ENCODE data around the gene DMKN.

Gene DMKN

GRCh38 chr19:35519291-35519690 lies 5.8 kb upstream of the DMKN start:
- DNase-seq (ENCODE audit: low spot score), result no peak
- TF ChIP-seq CTCF (IDR thresholded peaks at IDR 0.05; ENCODE audit: extremely low read depth, missing control alignments), result no peak

- TF ChIP-seq CTCF (IDR thresholded peaks at IDR 0.05; ENCODE audit: extremely low read depth, missing control alignments), result no peak
- DNase-seq (ENCODE audit: low spot score), result no peak
Measured at GRCh38 chr19:35518313-35518712, 4.9 kb upstream of the DMKN start.

GRCh38 chr19:35517342-35517741 lies 3.9 kb upstream of the DMKN start:
- no peak for TF ChIP-seq CTCF (IDR thresholded peaks at IDR 0.05; ENCODE audit: extremely low read depth, missing control alignments)
- no peak for DNase-seq (ENCODE audit: low spot score)

- no peak for DNase-seq (ENCODE audit: low spot score)
- no peak for TF ChIP-seq CTCF (IDR thresholded peaks at IDR 0.05; ENCODE audit: extremely low read depth, missing control alignments)
Measured at GRCh38 chr19:35516310-35516709, 2.9 kb upstream of the DMKN start.

GRCh38 chr19:35514282-35514809 lies 897 bp upstream of the DMKN start:
- DNase-seq (ENCODE audit: low spot score), result no peak
- TF ChIP-seq CTCF (IDR thresholded peaks at IDR 0.05; ENCODE audit: extremely low read depth, missing control alignments), result no peak

GRCh38 chr19:35512831-35513627 lies 420 bp downstream of the DMKN start:
- DNase-seq (ENCODE audit: low spot score), result no peak
- TF ChIP-seq CTCF (IDR thresholded peaks at IDR 0.05; ENCODE audit: extremely low read depth, missing control alignments), result no peak

- TF ChIP-seq CTCF (IDR thresholded peaks at IDR 0.05; ENCODE audit: extremely low read depth, missing control alignments), result no peak
- DNase-seq (ENCODE audit: low spot score), result no peak
Measured at GRCh38 chr19:35511337-35511736, 2.1 kb downstream of the DMKN start.

Data from GM20000 (cell line).